PC-9 (cell line): ENCODE measurements around the gene POU1F1. TPM values are rescaled to one million over a fixed set of nuclear protein-coding genes. Genes with fewer than 3 reads are reported as not detected.
A peak's percentile ranks its signal among the peaks of the same experiment; 100 is the strongest.

Source experiments
- BruUV-seq: library from RNA; stranded (reverse); fragments of 400-500 nt; replicated peaks from 2 replicates; lab custom pipeline; 2021; lab: Mats Ljungman, UMichigan
- CTCF ChIA-PET: fragments of 300-600 bp; sonication (Branson Sonifier 250); formaldehyde crosslinking; loops from one replicate; lab custom pipeline; 2022; ENCODE audit warnings: antibody characterized with exemption; lab: Charles Lee
- POLR2A ChIA-PET: fragments of 300-600 bp; sonication (Branson Sonifier 250); formaldehyde crosslinking; loops from one replicate; lab custom pipeline; 2022; ENCODE audit warnings: antibody characterized with exemption; ENCODE audit not compliant: unreplicated experiment; lab: Charles Lee
- DNase-seq, 2 experiments: peaks; one replicate each; pipeline versions ENCODE4 v3.0.0 to v3.0.0-alpha.2; 2015 to 2022; ENCODE audit warnings: mixed read lengths in 1 of 2
- H2AFZ ChIP-seq: fragments of 200-600 bp; sonication (generic); 2 replicates; pipeline ENCODE4 v1.8.1; 2017; ENCODE audit warnings: antibody characterized with exemption
- H3F3A ChIP-seq: fragments of 200-600 bp; sonication (generic); 2 replicates; pipeline ENCODE4 v1.8.1; 2017; ENCODE audit warnings: antibody characterized with exemption, mild to moderate bottlenecking, low read depth; ENCODE audit not compliant: insufficient read depth
- H3K27ac ChIP-seq: fragments of 200-600 bp; sonication (generic); 2 replicates; pipeline ENCODE4 v1.6.1; 2016; ENCODE audit warnings: mixed run types
- H3K27me3 ChIP-seq: fragments of 200-600 bp; sonication (generic); 2 replicates; pipeline ENCODE4 v1.6.1; 2016; ENCODE audit warnings: low read depth, mixed run types; ENCODE audit not compliant: insufficient read depth
- H3K36me3 ChIP-seq: fragments of 200-600 bp; sonication (generic); 2 replicates; pipeline ENCODE4 v1.6.1; 2016; ENCODE audit warnings: low read depth, mixed run types
- H3K4me1 ChIP-seq: fragments of 200-600 bp; sonication (generic); replicated peaks from 2 replicates; pipeline ENCODE4 v1.6.1; 2016; ENCODE audit warnings: mixed run types; ENCODE audit not compliant: insufficient read depth
- H3K4me2 ChIP-seq: fragments of 200-600 bp; sonication (generic); 2 replicates; pipeline ENCODE4 v1.6.1; 2017; ENCODE audit warnings: mixed run types
- H3K4me3 ChIP-seq: fragments of 200-600 bp; sonication (generic); 2 replicates; pipeline ENCODE4 v1.6.1; 2016; ENCODE audit warnings: mixed run types
- H3K79me2 ChIP-seq: fragments of 200-600 bp; sonication (generic); 2 replicates; pipeline ENCODE4 v1.6.1; 2017; ENCODE audit warnings: low read depth, mixed run types
- H3K9me2 ChIP-seq: fragments of 200-600 bp; sonication (generic); 2 replicates; pipeline ENCODE4 v1.8.1; 2017; ENCODE audit warnings: mild to moderate bottlenecking; ENCODE audit not compliant: insufficient read depth
- H3K9me3 ChIP-seq: fragments of 200-600 bp; sonication (generic); 2 replicates; pipeline ENCODE4 v1.8.1; 2016; ENCODE audit warnings: low read depth; ENCODE audit not compliant: insufficient read depth
- H4K20me1 ChIP-seq: fragments of 200-600 bp; sonication (generic); 2 replicates; pipeline ENCODE4 v1.8.1; 2017; ENCODE audit not compliant: insufficient read depth
- EZH2 ChIP-seq: fragments of 200-600 bp; sonication (generic); IDR thresholded peaks from 2 replicates; pipeline ENCODE4 v1.8.0; 2017; ENCODE audit warnings: antibody characterized with exemption, low read depth
- intact Hi-C: fragments of 100-400 bp; cut with micrococcal nuclease; formaldehyde crosslinking; loops from one replicate; pipeline ENCODE4 v1.10.0; 2022; ENCODE audit not compliant: unreplicated experiment
- total RNA-seq: library from RNA; stranded (reverse); gene quantifications from 2 replicates; pipeline ENCODE4 v1.2.3, GENCODE V29; 2021
- TF ChIP-seq, protein P1 (sequence below): fragments of 200-600 bp; sonication (generic); conservative IDR thresholded peaks from 2 replicates; pipeline ENCODE4 v1.6.1; 2017; ENCODE audit warnings: mixed run types, antibody characterized with exemption, mild to moderate bottlenecking, moderate library complexity

Gene POU1F1
- total RNA-seq, 1 experiment from 2014 or later: not detected

DNA sequence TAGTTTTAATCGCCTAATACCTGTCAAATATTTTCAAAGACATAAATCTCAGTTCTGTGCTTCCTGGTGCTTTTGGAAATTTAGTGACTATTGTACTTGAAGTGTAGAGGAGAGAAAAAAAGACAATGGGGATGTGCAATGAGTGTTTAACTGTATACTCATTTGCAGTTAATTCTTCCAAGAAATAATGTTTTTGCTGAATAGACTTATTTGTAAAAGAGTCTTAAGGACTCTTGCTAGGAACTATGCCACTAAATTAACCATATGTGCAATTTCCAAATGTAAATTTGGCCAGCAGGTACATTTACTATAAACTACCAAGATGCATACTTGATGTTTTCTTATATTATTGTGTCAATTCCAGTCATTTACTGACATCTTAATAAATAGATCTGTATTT lies 47.3 kb downstream of the POU1F1 start:
- H3K4me2 ChIP-seq: peak overlapping the region; percentile 81
- no TSS peak for BruUV-seq
- TF ChIP-seq EZH2: no peak
- TF ChIP-seq, protein P1, sequence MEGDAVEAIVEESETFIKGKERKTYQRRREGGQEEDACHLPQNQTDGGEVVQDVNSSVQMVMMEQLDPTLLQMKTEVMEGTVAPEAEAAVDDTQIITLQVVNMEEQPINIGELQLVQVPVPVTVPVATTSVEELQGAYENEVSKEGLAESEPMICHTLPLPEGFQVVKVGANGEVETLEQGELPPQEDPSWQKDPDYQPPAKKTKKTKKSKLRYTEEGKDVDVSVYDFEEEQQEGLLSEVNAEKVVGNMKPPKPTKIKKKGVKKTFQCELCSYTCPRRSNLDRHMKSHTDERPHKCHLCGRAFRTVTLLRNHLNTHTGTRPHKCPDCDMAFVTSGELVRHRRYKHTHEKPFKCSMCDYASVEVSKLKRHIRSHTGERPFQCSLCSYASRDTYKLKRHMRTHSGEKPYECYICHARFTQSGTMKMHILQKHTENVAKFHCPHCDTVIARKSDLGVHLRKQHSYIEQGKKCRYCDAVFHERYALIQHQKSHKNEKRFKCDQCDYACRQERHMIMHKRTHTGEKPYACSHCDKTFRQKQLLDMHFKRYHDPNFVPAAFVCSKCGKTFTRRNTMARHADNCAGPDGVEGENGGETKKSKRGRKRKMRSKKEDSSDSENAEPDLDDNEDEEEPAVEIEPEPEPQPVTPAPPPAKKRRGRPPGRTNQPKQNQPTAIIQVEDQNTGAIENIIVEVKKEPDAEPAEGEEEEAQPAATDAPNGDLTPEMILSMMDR: no peak
- peaks cover 34% of the 10 kb centered on the region for H4K20me1 ChIP-seq
- H3K36me3 ChIP-seq: peaks cover 40% of the 10 kb centered on the region
- H3K79me2 ChIP-seq: peaks cover 78% of the 10 kb centered on the region
- no peak overlapping the region for H2AFZ ChIP-seq
- H3K9me2 ChIP-seq: no peaks in the 10 kb centered on the region
- H3K4me3 ChIP-seq: peak overlapping the region; percentile 84
- no peaks in the 10 kb centered on the region for H3K9me3 ChIP-seq
- no peak for DNase-seq
- ChIA-PET CTCF (no interaction called here), POLR2A (no interaction called here)
- H3K4me1 ChIP-seq: peaks cover 25% of the 10 kb centered on the region
- no peak overlapping the region for H3K27ac ChIP-seq
- no peaks in the 10 kb centered on the region for H3F3A ChIP-seq
- intact Hi-C loops: loop anchor here (5.0 kb wide), 2 partner anchors 62 to 142 kb away; no protein-coding TSS in a partner anchor
- H3K27me3 ChIP-seq: no peaks in the 10 kb centered on the region

DNA sequence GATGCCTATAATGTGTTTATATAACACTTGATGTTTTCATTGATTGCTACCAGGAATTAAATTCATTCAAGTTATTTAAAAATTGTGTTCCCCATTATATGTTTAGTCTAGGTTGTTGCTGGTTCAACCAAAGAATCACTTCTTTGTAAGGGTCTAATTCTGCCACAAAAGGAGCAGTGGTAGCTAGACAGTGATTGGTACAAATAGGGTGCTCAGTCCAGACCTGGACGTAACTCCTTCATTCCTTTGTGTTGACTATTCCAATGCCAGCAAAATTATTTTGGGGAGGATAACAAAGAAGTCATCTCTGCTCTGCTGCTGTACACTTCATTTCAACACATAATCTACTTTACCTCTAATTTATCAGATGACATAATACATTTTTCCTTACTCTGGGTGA lies 48.1 kb downstream of the POU1F1 start:
- CTCF ChIA-PET: interaction anchor here (0.5 kb wide), 1 partner anchor 224 kb away, joined by 3 read pairs; no protein-coding TSS in a partner anchor
- Histone ChIP-seq H3K4me3 (peak overlapping the region; percentile 84), H3K79me2 (peaks cover 70% of the 10 kb centered on the region), H3K9me3 (no peaks in the 10 kb centered on the region), H4K20me1 (peaks cover 34% of the 10 kb centered on the region), H3F3A (no peaks in the 10 kb centered on the region), H3K4me1 (peaks cover 25% of the 10 kb centered on the region), H2AFZ (no peak overlapping the region), H3K36me3 (peaks cover 32% of the 10 kb centered on the region), H3K27ac (peak overlapping the region; percentile 97), H3K9me2 (no peaks in the 10 kb centered on the region), H3K4me2 (peak overlapping the region; percentile 81), H3K27me3 (no peaks in the 10 kb centered on the region)
- BruUV-seq: no TSS peak
- POLR2A ChIA-PET: interaction anchor here (0.6 kb wide), 1 partner anchor 791 kb away, joined by 6 read pairs; no protein-coding TSS in a partner anchor
- peak in 1 of 2 experiments; percentile 57 for DNase-seq
- TF ChIP-seq, protein P1: no peak
- no peak for TF ChIP-seq EZH2
- intact Hi-C loops: loop anchor here (5.0 kb wide), 2 partner anchors 61 to 141 kb away; no protein-coding TSS in a partner anchor

DNA sequence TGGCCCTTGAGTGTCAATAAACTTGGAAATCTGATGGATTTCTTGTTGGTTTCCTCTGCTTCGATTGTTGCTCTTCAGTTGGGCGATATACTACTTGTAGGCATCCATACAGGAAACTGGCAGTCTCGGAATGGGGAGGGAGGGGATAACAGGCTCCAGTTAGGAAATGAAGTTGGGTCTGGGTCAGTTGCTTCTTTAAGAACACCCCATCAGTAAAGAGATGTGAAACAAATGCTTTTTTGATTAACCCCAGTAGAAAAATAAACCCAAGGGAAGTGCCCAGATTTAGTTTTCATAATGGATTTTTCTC lies 48.6 kb downstream of the POU1F1 start:
- H2AFZ ChIP-seq: peak overlapping the region; percentile 98
- ChIA-PET POLR2A (interaction anchor here (0.6 to 0.7 kb wide), 3 partner anchors 8 to 434 kb away, joined by 3 to 5 read pairs (median 4); no protein-coding TSS in a partner anchor), CTCF (no interaction called here)
- peak overlapping the region; percentile 84 for H3K4me3 ChIP-seq
- intact Hi-C loops: loop anchor here (1.0 to 5.0 kb wide), 3 partner anchors 21 to 140 kb away; no protein-coding TSS in a partner anchor
- H3K27ac ChIP-seq: peak overlapping the region; percentile 97
- H3K4me2 ChIP-seq: peak overlapping the region; percentile 81
- no peaks in the 10 kb centered on the region for H3K9me2 ChIP-seq
- no peaks in the 10 kb centered on the region for H3K27me3 ChIP-seq
- no peaks in the 10 kb centered on the region for H3K9me3 ChIP-seq
- no peaks in the 10 kb centered on the region for H3F3A ChIP-seq
- H3K36me3 ChIP-seq: peaks cover 28% of the 10 kb centered on the region
- H3K4me1 ChIP-seq: peaks cover 25% of the 10 kb centered on the region
- peaks cover 34% of the 10 kb centered on the region for H4K20me1 ChIP-seq
- DNase-seq: no peak
- BruUV-seq: no TSS peak
- peaks cover 65% of the 10 kb centered on the region for H3K79me2 ChIP-seq
- TF ChIP-seq, protein P1: no peak
- TF ChIP-seq EZH2: no peak
